M059J (cell line): ENCODE measurements around the gene MBNL2. TPM values are rescaled to one million over a fixed set of nuclear protein-coding genes. Genes with fewer than 3 reads are reported as not detected.

Experiments used
- total RNA-seq: library from RNA; depleted of rRNA; stranded (reverse); fragments of >200 nt; shearing (Covaris generic); gene quantifications from 2 replicates; pipeline ENCODE4 v1.2.3, GENCODE V29; 2014; rRNA removed

Gene MBNL2
- total RNA-seq, 1 experiment from 2014 or later, result 72.8 TPM

Other genes starting within 250 kb of the MBNL2 start
- gene OXGR1, start 227.9 kb upstream of the MBNL2 start, total RNA-seq, result 0.49 TPM in 1 of 2 replicates, not detected in the other
- gene RAP2A, start 211.8 kb downstream of the MBNL2 start, total RNA-seq, result 12.3 and 20.7 TPM in 2 replicates